HepG2 (cell line): ENCODE measurements around the gene CDK11B. TPM values are rescaled to one million over a fixed set of nuclear protein-coding genes. Genes with fewer than 3 reads are reported as not detected.

ENCODE experiments used
- CHD4 ChIP-seq: fragments of 200-600 bp; sonication (generic); IDR thresholded peaks from 2 replicates; pipeline ENCODE4 v1.7.0; 2017; ENCODE audit warnings: mild to moderate bottlenecking, low read length, borderline replicate concordance
- ZBTB34 ChIP-seq: sonication (generic); formaldehyde crosslinking; IDR thresholded peaks from 2 replicates; pipeline ENCODE4 v1.8.0; 2022; ENCODE audit warnings: mild to moderate bottlenecking, missing genetic modification reagents
- ZGPAT ChIP-seq: IDR thresholded peaks from 2 replicates; pipeline ENCODE4 v1.6.1; 2016; ENCODE audit warnings: mild to moderate bottlenecking
- polyA plus RNA-seq, 8 experiments: library from polyadenylated mRNA; depleted of rRNA in 3 of 8; stranded (reverse) in 7 of 8; unstranded in 1 of 8; fragments of >200 nt; fragmentation: Illumina TruSeq in 4 of 8; extraction: Trizol in 4 of 8; gene quantifications; 2 replicates each; pipeline versions ENCODE4 v1.2.1 to v1.2.3, GENCODE V29; 2011 to 2016; ENCODE audit warnings: low read depth in 4 of 8, missing spikeins in 1 of 8, mixed read lengths in 1 of 8; ENCODE audit not compliant: insufficient read depth in 1 of 8
- total RNA-seq, 5 experiments: library from RNA; depleted of rRNA; stranded (reverse); fragments of >200 nt; fragmentation: Illumina TruSeq; extraction: Trizol; gene quantifications; 2 replicates each; pipeline ENCODE4 v1.2.3, GENCODE V29; 2016; ENCODE audit warnings: low read depth in 1 of 5
- TF ChIP-seq, protein P1 (sequence below): sonication (generic); formaldehyde crosslinking; IDR thresholded peaks from 2 replicates; pipeline ENCODE4 v1.4.0; 2020; ENCODE audit warnings: missing genetic modification reagents, borderline replicate concordance
- TF ChIP-seq, protein P2 (sequence below): IDR thresholded peaks from 2 replicates; pipeline ENCODE4 v1.6.1; 2016; ENCODE audit warnings: low read depth, missing genetic modification reagents, missing compliant biosample characterization
- TF ChIP-seq, protein P3 (sequence below): IDR thresholded peaks from 2 replicates; pipeline ENCODE4 v1.6.1; 2018; ENCODE audit warnings: missing genetic modification reagents, mild to moderate bottlenecking, missing compliant biosample characterization
- TF ChIP-seq, protein P4 (sequence below): sonication (generic); formaldehyde crosslinking; IDR thresholded peaks from 2 replicates; pipeline ENCODE4 v1.4.0; 2020; ENCODE audit warnings: mild to moderate bottlenecking, missing genetic modification reagents
- TF ChIP-seq, protein P5 (sequence below): sonication (generic); formaldehyde crosslinking; IDR thresholded peaks from 2 replicates; pipeline ENCODE4 v1.4.0; 2020; ENCODE audit warnings: missing genetic modification reagents

Gene CDK11B
- total and polyA plus RNA-seq, 2 of the 13 experiments (the other 11 are each of a cell fraction or from before 2014, with no cell fraction given) = 3.6 to 15.1 TPM

- TF ChIP-seq ZGPAT = peak; percentile 67
- TF ChIP-seq, protein P1, sequence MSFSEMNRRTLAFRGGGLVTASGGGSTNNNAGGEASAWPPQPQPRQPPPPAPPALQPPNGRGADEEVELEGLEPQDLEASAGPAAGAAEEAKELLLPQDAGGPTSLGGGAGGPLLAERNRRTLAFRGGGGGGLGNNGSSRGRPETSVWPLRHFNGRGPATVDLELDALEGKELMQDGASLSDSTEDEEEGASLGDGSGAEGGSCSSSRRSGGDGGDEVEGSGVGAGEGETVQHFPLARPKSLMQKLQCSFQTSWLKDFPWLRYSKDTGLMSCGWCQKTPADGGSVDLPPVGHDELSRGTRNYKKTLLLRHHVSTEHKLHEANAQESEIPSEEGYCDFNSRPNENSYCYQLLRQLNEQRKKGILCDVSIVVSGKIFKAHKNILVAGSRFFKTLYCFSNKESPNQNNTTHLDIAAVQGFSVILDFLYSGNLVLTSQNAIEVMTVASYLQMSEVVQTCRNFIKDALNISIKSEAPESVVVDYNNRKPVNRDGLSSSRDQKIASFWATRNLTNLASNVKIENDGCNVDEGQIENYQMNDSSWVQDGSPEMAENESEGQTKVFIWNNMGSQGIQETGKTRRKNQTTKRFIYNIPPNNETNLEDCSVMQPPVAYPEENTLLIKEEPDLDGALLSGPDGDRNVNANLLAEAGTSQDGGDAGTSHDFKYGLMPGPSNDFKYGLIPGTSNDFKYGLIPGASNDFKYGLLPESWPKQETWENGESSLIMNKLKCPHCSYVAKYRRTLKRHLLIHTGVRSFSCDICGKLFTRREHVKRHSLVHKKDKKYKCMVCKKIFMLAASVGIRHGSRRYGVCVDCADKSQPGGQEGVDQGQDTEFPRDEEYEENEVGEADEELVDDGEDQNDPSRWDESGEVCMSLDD (CRISPR knock-in tag) = no peak
- no peak for TF ChIP-seq CHD4
- TF ChIP-seq, protein P2, sequence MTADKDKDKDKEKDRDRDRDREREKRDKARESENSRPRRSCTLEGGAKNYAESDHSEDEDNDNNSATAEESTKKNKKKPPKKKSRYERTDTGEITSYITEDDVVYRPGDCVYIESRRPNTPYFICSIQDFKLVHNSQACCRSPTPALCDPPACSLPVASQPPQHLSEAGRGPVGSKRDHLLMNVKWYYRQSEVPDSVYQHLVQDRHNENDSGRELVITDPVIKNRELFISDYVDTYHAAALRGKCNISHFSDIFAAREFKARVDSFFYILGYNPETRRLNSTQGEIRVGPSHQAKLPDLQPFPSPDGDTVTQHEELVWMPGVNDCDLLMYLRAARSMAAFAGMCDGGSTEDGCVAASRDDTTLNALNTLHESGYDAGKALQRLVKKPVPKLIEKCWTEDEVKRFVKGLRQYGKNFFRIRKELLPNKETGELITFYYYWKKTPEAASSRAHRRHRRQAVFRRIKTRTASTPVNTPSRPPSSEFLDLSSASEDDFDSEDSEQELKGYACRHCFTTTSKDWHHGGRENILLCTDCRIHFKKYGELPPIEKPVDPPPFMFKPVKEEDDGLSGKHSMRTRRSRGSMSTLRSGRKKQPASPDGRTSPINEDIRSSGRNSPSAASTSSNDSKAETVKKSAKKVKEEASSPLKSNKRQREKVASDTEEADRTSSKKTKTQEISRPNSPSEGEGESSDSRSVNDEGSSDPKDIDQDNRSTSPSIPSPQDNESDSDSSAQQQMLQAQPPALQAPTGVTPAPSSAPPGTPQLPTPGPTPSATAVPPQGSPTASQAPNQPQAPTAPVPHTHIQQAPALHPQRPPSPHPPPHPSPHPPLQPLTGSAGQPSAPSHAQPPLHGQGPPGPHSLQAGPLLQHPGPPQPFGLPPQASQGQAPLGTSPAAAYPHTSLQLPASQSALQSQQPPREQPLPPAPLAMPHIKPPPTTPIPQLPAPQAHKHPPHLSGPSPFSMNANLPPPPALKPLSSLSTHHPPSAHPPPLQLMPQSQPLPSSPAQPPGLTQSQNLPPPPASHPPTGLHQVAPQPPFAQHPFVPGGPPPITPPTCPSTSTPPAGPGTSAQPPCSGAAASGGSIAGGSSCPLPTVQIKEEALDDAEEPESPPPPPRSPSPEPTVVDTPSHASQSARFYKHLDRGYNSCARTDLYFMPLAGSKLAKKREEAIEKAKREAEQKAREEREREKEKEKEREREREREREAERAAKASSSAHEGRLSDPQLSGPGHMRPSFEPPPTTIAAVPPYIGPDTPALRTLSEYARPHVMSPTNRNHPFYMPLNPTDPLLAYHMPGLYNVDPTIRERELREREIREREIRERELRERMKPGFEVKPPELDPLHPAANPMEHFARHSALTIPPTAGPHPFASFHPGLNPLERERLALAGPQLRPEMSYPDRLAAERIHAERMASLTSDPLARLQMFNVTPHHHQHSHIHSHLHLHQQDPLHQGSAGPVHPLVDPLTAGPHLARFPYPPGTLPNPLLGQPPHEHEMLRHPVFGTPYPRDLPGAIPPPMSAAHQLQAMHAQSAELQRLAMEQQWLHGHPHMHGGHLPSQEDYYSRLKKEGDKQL = 0 out of 2 replicates have a peak, but pooled peaks have one; percentile 56
- TF ChIP-seq ZBTB34 (CRISPR knock-in tag) = 0 out of 2 replicates have a peak, but pooled peaks have one; percentile 39
- TF ChIP-seq, protein P3, sequence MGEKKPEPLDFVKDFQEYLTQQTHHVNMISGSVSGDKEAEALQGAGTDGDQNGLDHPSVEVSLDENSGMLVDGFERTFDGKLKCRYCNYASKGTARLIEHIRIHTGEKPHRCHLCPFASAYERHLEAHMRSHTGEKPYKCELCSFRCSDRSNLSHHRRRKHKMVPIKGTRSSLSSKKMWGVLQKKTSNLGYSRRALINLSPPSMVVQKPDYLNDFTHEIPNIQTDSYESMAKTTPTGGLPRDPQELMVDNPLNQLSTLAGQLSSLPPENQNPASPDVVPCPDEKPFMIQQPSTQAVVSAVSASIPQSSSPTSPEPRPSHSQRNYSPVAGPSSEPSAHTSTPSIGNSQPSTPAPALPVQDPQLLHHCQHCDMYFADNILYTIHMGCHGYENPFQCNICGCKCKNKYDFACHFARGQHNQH = no peak; the same call in 1 of the 2 replicates
- TF ChIP-seq, protein P4, sequence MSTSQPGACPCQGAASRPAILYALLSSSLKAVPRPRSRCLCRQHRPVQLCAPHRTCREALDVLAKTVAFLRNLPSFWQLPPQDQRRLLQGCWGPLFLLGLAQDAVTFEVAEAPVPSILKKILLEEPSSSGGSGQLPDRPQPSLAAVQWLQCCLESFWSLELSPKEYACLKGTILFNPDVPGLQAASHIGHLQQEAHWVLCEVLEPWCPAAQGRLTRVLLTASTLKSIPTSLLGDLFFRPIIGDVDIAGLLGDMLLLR = peak; percentile 69; the same call in 1 of the 2 replicates
- TF ChIP-seq, protein P5, sequence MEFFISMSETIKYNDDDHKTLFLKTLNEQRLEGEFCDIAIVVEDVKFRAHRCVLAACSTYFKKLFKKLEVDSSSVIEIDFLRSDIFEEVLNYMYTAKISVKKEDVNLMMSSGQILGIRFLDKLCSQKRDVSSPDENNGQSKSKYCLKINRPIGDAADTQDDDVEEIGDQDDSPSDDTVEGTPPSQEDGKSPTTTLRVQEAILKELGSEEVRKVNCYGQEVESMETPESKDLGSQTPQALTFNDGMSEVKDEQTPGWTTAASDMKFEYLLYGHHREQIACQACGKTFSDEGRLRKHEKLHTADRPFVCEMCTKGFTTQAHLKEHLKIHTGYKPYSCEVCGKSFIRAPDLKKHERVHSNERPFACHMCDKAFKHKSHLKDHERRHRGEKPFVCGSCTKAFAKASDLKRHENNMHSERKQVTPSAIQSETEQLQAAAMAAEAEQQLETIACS (CRISPR knock-in tag) = no peak
Measured at GRCh38 chr1:1678581-1679380, 20.0 kb upstream of the CDK11B start (continued).
